Peyer's patch (tissue), 4 donors: ENCODE measurements around the gene ZYX. TPM values are rescaled to one million over a fixed set of nuclear protein-coding genes. Genes with fewer than 3 reads are reported as not detected.
"Not testable (repeated sequence)": the region's sequence is repeated elsewhere in the genome, so short reads cannot be mapped to it uniquely, and the experiment has no call there.

Experiments used
- DNase-seq, 3 donors: peaks; one replicate each; pipeline ENCODE4 v3.0.0-alpha.2; 2017 to 2019
- H3K27ac ChIP-seq, 4 donors: fragments of 200-600 bp; sonication (generic); one replicate each; pipeline ENCODE4 v1.5.1; 2016 to 2019
- H3K27me3 ChIP-seq, 2 donors: fragments of 200-600 bp; sonication (generic); one replicate each; pipeline ENCODE4 v1.5.1; 2019
- H3K36me3 ChIP-seq, 3 donors: fragments of 200-600 bp; sonication (generic); one replicate each; pipeline ENCODE4 v1.5.1; 2016 to 2019
- H3K4me1 ChIP-seq, 4 donors: fragments of 200-600 bp; sonication (generic); one replicate each; pipeline ENCODE4 v1.5.1; 2016 to 2019
- H3K4me3 ChIP-seq, 4 donors: fragments of 200-600 bp; sonication (generic); 1 replicate in 3 of 4; 2 replicates in 1 of 4; pipeline ENCODE4 v1.5.1; 2016 to 2019; ENCODE audit warnings: mild to moderate bottlenecking in 1 of 4
- H3K9me3 ChIP-seq, 4 donors: fragments of 200-600 bp; sonication (generic); one replicate each; pipeline ENCODE4 v1.5.1; 2016 to 2019; ENCODE audit warnings: mild to moderate bottlenecking in 1 of 4
- CTCF ChIP-seq, 6 experiments: fragments of 450-650 bp in 4 of 6; fragments of 200-600 bp in 2 of 6; sonication (generic) in 1 of 6; IDR thresholded peaks; one replicate each; pipeline ENCODE4 v1.5.1; 2017 to 2019; ENCODE audit warnings: antibody characterized with exemption in 6 of 6, mild to moderate bottlenecking in 3 of 6, moderate library complexity in 1 of 6
- POLR2A ChIP-seq, 2 donors: fragments of 450-650 bp; IDR thresholded peaks; one replicate each; pipeline ENCODE4 v1.5.1; 2017; ENCODE audit warnings: antibody characterized with exemption in 2 of 2, mild to moderate bottlenecking in 2 of 2, moderate library complexity in 2 of 2
- total RNA-seq, 4 donors: library from RNA; depleted of rRNA; stranded (reverse); fragments of >200 nt; gene quantifications; one replicate each; pipeline ENCODE4 v1.1.0, GENCODE V29; 2016

The ZYX gene
- total RNA-seq, 4 donors from 2014 or later, result 47.0 to 88.0 (median 55.9) TPM

GRCh38 chr7:143422033-143422432, 40.9 kb downstream of the ZYX start:
- no peak for DNase-seq
- TF ChIP-seq POLR2A (IDR thresholded peaks at IDR 0.05) (no peak), CTCF (IDR thresholded peaks at IDR 0.05) (no peak)
- no peaks in the 10 kb centered on the region for H3K27me3 ChIP-seq
- H3K4me3 ChIP-seq, result no peak overlapping the region
- no peaks in the 10 kb centered on the region for H3K9me3 ChIP-seq
- no peaks in the 10 kb centered on the region for H3K36me3 ChIP-seq
- H3K27ac ChIP-seq, result no peak overlapping the region
- H3K4me1 ChIP-seq, result no peaks in the 10 kb centered on the region

GRCh38 chr7:143424476-143424875, 43.3 kb downstream of the ZYX start:
- not testable (repeated sequence) for H3K4me1 ChIP-seq, H3K4me3 ChIP-seq, H3K27ac ChIP-seq, H3K9me3 ChIP-seq, DNase-seq, H3K36me3 ChIP-seq, H3K27me3 ChIP-seq

- no peaks in the 10 kb centered on the region for H3K27me3 ChIP-seq
- H3K4me3 ChIP-seq, result no peak overlapping the region
- H3K9me3 ChIP-seq, result no peaks in the 10 kb centered on the region
- TF ChIP-seq POLR2A (IDR thresholded peaks at IDR 0.05) (no peak), CTCF (IDR thresholded peaks at IDR 0.05) (no peak)
- DNase-seq, result no peak
- H3K36me3 ChIP-seq, result no peaks in the 10 kb centered on the region
- no peak overlapping the region for H3K27ac ChIP-seq
- H3K4me1 ChIP-seq, result no peaks in the 10 kb centered on the region
Observed at GRCh38 chr7:143426479-143427142, 45.5 kb downstream of the ZYX start.

- Histone ChIP-seq H3K4me3 (no peak overlapping the region), H3K27ac (no peak overlapping the region), H3K9me3 (no peaks in the 10 kb centered on the region), H3K4me1 (no peaks in the 10 kb centered on the region), H3K36me3 (no peaks in the 10 kb centered on the region), H3K27me3 (no peaks in the 10 kb centered on the region)
- no peak for DNase-seq
- TF ChIP-seq POLR2A (IDR thresholded peaks at IDR 0.05) (no peak), CTCF (IDR thresholded peaks at IDR 0.05) (no peak)
Observed at GRCh38 chr7:143429770-143430698, 48.9 kb downstream of the ZYX start.

GRCh38 chr7:143431109-143431508, 50.0 kb downstream of the ZYX start:
- no peaks in the 10 kb centered on the region for H3K4me1 ChIP-seq
- no peak overlapping the region for H3K4me3 ChIP-seq
- H3K27me3 ChIP-seq, result no peaks in the 10 kb centered on the region
- no peak overlapping the region for H3K27ac ChIP-seq
- no peak for DNase-seq
- H3K9me3 ChIP-seq, result no peaks in the 10 kb centered on the region
- TF ChIP-seq CTCF (IDR thresholded peaks at IDR 0.05), result no peak
- no peak for TF ChIP-seq POLR2A (IDR thresholded peaks at IDR 0.05)
- H3K36me3 ChIP-seq, result no peaks in the 10 kb centered on the region

- no peak for DNase-seq
- Histone ChIP-seq H3K4me3 (no peak overlapping the region), H3K4me1 (peaks cover 0 to 9% (median 0%) of the 10 kb centered on the region in 4 donors), H3K9me3 (no peaks in the 10 kb centered on the region), H3K27me3 (no peaks in the 10 kb centered on the region), H3K27ac (no peak overlapping the region), H3K36me3 (no peaks in the 10 kb centered on the region)
- TF ChIP-seq POLR2A (IDR thresholded peaks at IDR 0.05) (no peak), CTCF (IDR thresholded peaks at IDR 0.05) (no peak)
Observed at GRCh38 chr7:143433759-143434158, 52.6 kb downstream of the ZYX start.
